Activated naive CD4-positive, alpha-beta T cell treated with anti-CD3 and anti-CD28 coated beads, Interleukin-2, amount 10 ng/mL, durations not matched to agents 7 days and 5 days (primary cell): ENCODE data around the gene SIRPD.

Experiments used
- CTCF ChIA-PET: fragments of 350-600 bp; sonication (Branson Sonifier 250); formaldehyde crosslinking; loops from one replicate; lab custom pipeline; 2021; ENCODE audit warnings: antibody characterized with exemption; lab: Charles Lee
- DNase-seq: peaks from one replicate; pipeline ENCODE4 v3.0.0-alpha.2; 2020
- H3K27ac Mint-ChIP-seq: one replicate; pipeline ENCODE4 v1.8.0; 2021; ENCODE audit warnings: mild to moderate bottlenecking, moderate library complexity, mixed read lengths
- H3K27me3 Mint-ChIP-seq: one replicate; pipeline ENCODE4 v1.8.0; 2021; ENCODE audit warnings: mild to moderate bottlenecking, mixed read lengths
- H3K36me3 Mint-ChIP-seq: one replicate; pipeline ENCODE4 v1.8.0; 2021; ENCODE audit warnings: mixed read lengths
- H3K4me1 Mint-ChIP-seq: one replicate; pipeline ENCODE4 v1.8.0; 2021; ENCODE audit warnings: mixed read lengths
- H3K4me3 Mint-ChIP-seq: one replicate; pipeline ENCODE4 v1.8.0; 2021; ENCODE audit warnings: mild to moderate bottlenecking, moderate library complexity, mixed read lengths
- H3K9me3 Mint-ChIP-seq: one replicate; pipeline ENCODE4 v1.8.0; 2021; ENCODE audit warnings: mixed read lengths

SIRPD gene

DNA sequence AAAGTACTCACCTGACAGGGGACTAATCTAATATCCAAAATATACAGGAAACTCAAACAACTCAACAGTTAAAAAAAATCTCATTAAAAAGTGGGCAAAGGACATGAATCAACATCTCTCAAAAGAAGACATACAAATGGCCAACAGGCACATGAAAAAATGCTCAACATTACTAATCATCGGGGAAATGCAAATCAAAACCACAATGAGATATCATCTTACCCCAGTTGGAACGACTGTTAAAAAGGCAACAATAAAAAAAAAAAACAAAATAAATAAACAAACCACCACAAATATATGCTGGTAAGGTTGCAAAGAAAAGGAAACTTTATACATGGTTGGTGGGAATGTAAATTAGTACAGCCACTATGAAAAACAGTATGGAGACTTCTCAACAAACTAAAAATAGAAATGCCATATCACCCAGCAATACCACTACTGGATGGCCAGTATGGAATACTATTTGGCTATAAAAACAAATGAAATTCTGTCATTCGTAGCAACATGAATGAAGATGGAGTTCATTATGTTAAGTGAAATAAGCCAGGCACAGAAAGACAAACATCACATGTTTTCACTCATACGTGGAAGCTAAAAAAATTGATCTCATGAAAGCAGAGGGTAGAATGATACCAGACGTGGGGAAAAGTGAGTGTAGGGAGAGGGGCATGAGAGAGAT is 72.9 kb downstream of the SIRPD start:
- Mint-ChIP-seq H3K4me3 (no peak overlapping the region), H3K4me1 (no peaks in the 10 kb centered on the region), H3K36me3 (no peaks in the 10 kb centered on the region), H3K27me3 (peaks cover 45% of the 10 kb centered on the region), H3K9me3 (no peaks in the 10 kb centered on the region), H3K27ac (no peak overlapping the region)
- CTCF ChIA-PET, result interaction anchor here (0.7 to 1.0 kb wide), 2 partner anchors 15 to 19 kb away, joined by 3 read pairs; no protein-coding TSS in a partner anchor
- no peak for DNase-seq
